NCI-H774 (cell line): ENCODE measurements around the gene FTO.
"Not testable (repeated sequence)": the region's sequence is repeated elsewhere in the genome, so short reads cannot be mapped to it uniquely, and the experiment has no call there.

ENCODE experiments used
- DNase-seq: peaks from one replicate; lab custom pipeline; 2025; lab: John Stamatoyannopoulos, UW

Gene FTO

GRCh38 chr16:53864819-53865493 lies 161.0 kb downstream of the FTO start:
- peak; percentile 44 for DNase-seq

GRCh38 chr16:53865494-53865863 lies 161.5 kb downstream of the FTO start:
- no peak for DNase-seq

- DNase-seq = no peak
Observed at GRCh38 chr16:53866520-53866919, 162.6 kb downstream of the FTO start.

GRCh38 chr16:53870831-53871230 lies 166.9 kb downstream of the FTO start:
- no peak for DNase-seq

GRCh38 chr16:53872248-53873221 lies 168.6 kb downstream of the FTO start:
- no peak for DNase-seq

GRCh38 chr16:53876811-53877210 lies 172.9 kb downstream of the FTO start:
- DNase-seq = no peak

- DNase-seq = no peak
Observed at GRCh38 chr16:53878216-53878615, 174.3 kb downstream of the FTO start.

GRCh38 chr16:53881371-53881770 lies 177.4 kb downstream of the FTO start:
- no peak for DNase-seq

- DNase-seq = no peak
Observed at GRCh38 chr16:53882310-53882709, 178.4 kb downstream of the FTO start.

GRCh38 chr16:53884748-53885147 lies 180.8 kb downstream of the FTO start:
- no peak for DNase-seq

- DNase-seq = peak; percentile 14
Observed at GRCh38 chr16:53886482-53887378, 182.8 kb downstream of the FTO start.

GRCh38 chr16:53888222-53888621 lies 184.3 kb downstream of the FTO start:
- no peak for DNase-seq

GRCh38 chr16:53890877-53891276 lies 186.9 kb downstream of the FTO start:
- DNase-seq = not testable (repeated sequence)

GRCh38 chr16:53891409-53892139 lies 187.6 kb downstream of the FTO start:
- DNase-seq = no peak

- peak; percentile 34 for DNase-seq
Observed at GRCh38 chr16:53892155-53892554, 188.2 kb downstream of the FTO start.

GRCh38 chr16:53893731-53894435 lies 189.9 kb downstream of the FTO start:
- DNase-seq = no peak

- DNase-seq = no peak
Observed at GRCh38 chr16:53894686-53895085, 190.7 kb downstream of the FTO start.

- DNase-seq = no peak
Observed at GRCh38 chr16:53895433-53895832, 191.5 kb downstream of the FTO start.

- no peak for DNase-seq
Observed at GRCh38 chr16:53895851-53896250, 191.9 kb downstream of the FTO start.

- DNase-seq = no peak
Observed at GRCh38 chr16:53896722-53897121, 192.8 kb downstream of the FTO start.

GRCh38 chr16:53898993-53899392 lies 195.0 kb downstream of the FTO start:
- no peak for DNase-seq
